Upper lobe of right lung (tissue), 1 donor: ENCODE measurements around the gene CHIC2. TPM values are rescaled to one million over a fixed set of nuclear protein-coding genes. Genes with fewer than 3 reads are reported as not detected.
"Not testable (repeated sequence)": the region's sequence is repeated elsewhere in the genome, so short reads cannot be mapped to it uniquely, and the experiment has no call there.

Source experiments
- ATAC-seq: fragments of 200-7000 bp; cut with Tn5 transposase; one replicate; pipeline ENCODE4 v1.9.1; 2020; ENCODE audit warnings: mild to moderate bottlenecking, moderate library complexity
- DNase-seq: peaks from one replicate; pipeline ENCODE4 v3.0.0-alpha.2; 2020
- H3K27ac ChIP-seq: fragments of 200-600 bp; one replicate; pipeline ENCODE4 v1.8.0; 2022
- H3K27me3 ChIP-seq: fragments of 200-600 bp; one replicate; pipeline ENCODE4 v1.8.0; 2022; ENCODE audit warnings: mild to moderate bottlenecking
- H3K36me3 ChIP-seq: fragments of 200-600 bp; one replicate; pipeline ENCODE4 v1.8.0; 2022
- H3K4me1 ChIP-seq: fragments of 200-600 bp; one replicate; pipeline ENCODE4 v1.8.0; 2022
- H3K4me3 ChIP-seq: fragments of 200-600 bp; one replicate; pipeline ENCODE4 v1.8.0; 2022; ENCODE audit warnings: mild to moderate bottlenecking
- H3K9me3 ChIP-seq: fragments of 200-600 bp; one replicate; pipeline ENCODE4 v1.8.0; 2022
- CTCF ChIP-seq: fragments of 200-600 bp; IDR thresholded peaks from one replicate; pipeline ENCODE4 v1.8.0; 2022; ENCODE audit warnings: antibody characterized with exemption
- intact Hi-C: fragments of 100-400 bp; cut with DNase I; formaldehyde crosslinking; loops from one replicate; pipeline ENCODE4 v1.11.0; 2022
- long read RNA-seq: library from polyadenylated mRNA; unstranded; transcript quantifications from one replicate; pipeline ENCODE4 v2.0.0, GENCODE V29; 2021
- total RNA-seq: library from RNA; stranded (reverse); fragmentation: NEBNext Ultra II Directional; extraction: Animal tissue kit (Norgen Biotek cat#: 25700); gene quantifications from one replicate; pipeline ENCODE4 v1.2.1, GENCODE V29; 2021
- donor health status: DM: no; HTN: yes; CAD: no; lungs with severe emphysema.

CHIC2 gene
- 28.7 TPM for total RNA-seq
- long read RNA-seq, transcript CHIC2-201 (6 exons, 1,194 nt) = major isoform, 43 of 46 reads
- long read RNA-seq, partial matches to known transcripts = 0 of 46 reads
- long read RNA-seq, other reads (novel, unspliced or antisense) = 3 of 46 reads

GRCh38 chr4:54064317-54065111 lies at the start of gene CHIC2:
CHIC2 (minus strand) TSS chr4:54064605; CDS start chr4:54064300, 305 bp downstream.
- intact Hi-C loops = no loop called here
- H3K4me1 ChIP-seq = peaks cover 45% of the 10 kb centered on the region

DNA sequence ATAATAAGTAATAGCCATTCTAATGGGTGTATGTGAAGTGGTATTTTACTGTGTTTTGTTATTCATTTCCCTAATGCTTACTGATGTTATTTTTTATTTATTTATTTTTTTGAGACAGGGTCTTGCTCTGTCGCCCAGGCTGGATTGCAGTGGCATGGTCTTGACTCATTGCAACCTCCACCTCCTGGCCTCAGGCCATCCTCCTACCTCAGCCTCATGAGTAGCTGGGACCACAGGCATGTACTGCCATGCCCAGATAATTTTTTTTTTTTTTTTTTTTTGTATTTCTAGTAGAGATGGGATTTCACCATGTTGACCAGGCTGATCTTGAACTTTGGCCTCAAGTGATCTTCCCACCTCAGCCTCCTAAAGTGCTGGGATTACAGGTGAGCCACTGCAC lies 48.8 kb upstream of the CHIC2 start:
- peaks cover 57% of the 10 kb centered on the region for H3K27me3 ChIP-seq
- H3K9me3 ChIP-seq, ATAC-seq, H3K4me3 ChIP-seq, intact Hi-C loops, H3K36me3 ChIP-seq, DNase-seq, H3K27ac ChIP-seq: not testable (repeated sequence)
- peaks cover 12% of the 10 kb centered on the region for H3K4me1 ChIP-seq

More at GRCh38 chr4:54064317-54065111, at the start of gene CHIC2:
- Histone ChIP-seq H3K27ac (peak within 1 kb of the TSS; percentile 98), H3K4me3 (peak within 1 kb of the TSS; percentile 92), H3K36me3 (no peaks in the 10 kb centered on the region), H3K9me3 (no peaks in the 10 kb centered on the region), H3K27me3 (no peaks in the 10 kb centered on the region)
- ATAC-seq = peak; percentile 98
- DNase-seq = peak; percentile 98
- no peak for TF ChIP-seq CTCF

DNA sequence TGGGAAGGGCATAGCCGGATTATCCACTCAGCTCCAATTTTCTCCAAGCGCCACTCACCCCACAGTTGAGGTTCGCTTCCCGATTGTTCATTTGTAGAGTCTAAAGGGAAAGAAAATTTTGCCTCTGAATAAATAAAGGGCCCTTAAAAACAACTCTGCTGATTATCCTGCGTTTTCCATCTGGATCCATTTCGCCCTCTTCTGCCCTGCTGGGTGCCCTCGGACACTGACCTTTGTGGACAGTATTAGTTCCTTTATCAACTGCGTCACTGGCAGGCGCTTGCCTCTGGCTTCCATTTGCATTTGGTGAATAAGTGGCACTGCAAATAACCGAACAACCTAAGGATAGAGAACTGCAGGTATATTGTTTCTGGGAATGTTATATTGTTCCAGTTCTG lies 45.6 kb upstream of the CHIC2 start:
- no peak for DNase-seq
- Histone ChIP-seq H3K27me3 (peaks cover 81% of the 10 kb centered on the region), H3K27ac (no peak overlapping the region), H3K4me3 (no peak overlapping the region), H3K9me3 (no peaks in the 10 kb centered on the region), H3K4me1 (peaks cover 12% of the 10 kb centered on the region), H3K36me3 (no peaks in the 10 kb centered on the region)
- no peak for TF ChIP-seq CTCF
- no peak for ATAC-seq
- intact Hi-C loops = no loop called here

- Histone ChIP-seq H3K4me3 (no peak overlapping the region), H3K27ac (no peak overlapping the region), H3K4me1 (peaks cover 12% of the 10 kb centered on the region), H3K9me3 (no peaks in the 10 kb centered on the region), H3K36me3 (no peaks in the 10 kb centered on the region), H3K27me3 (peaks cover 83% of the 10 kb centered on the region)
- no peak for TF ChIP-seq CTCF
- ATAC-seq = no peak
- DNase-seq = no peak
- intact Hi-C loops = no loop called here
Observed at GRCh38 chr4:54109241-54110018, 45.0 kb upstream of the CHIC2 start.

- Histone ChIP-seq H3K27ac (no peak overlapping the region), H3K9me3 (no peaks in the 10 kb centered on the region), H3K27me3 (peaks cover 86% of the 10 kb centered on the region), H3K4me1 (peaks cover 12% of the 10 kb centered on the region), H3K36me3 (no peaks in the 10 kb centered on the region), H3K4me3 (no peak overlapping the region)
- DNase-seq (no peak), ATAC-seq (no peak)
- intact Hi-C loops = no loop called here
- no peak for TF ChIP-seq CTCF
Observed at GRCh38 chr4:54107951-54108748, 43.7 kb upstream of the CHIC2 start.
